ENCODE results near the gene SND1.

GRCh38 chr7:127667017-127667670 lies 15.2 kb downstream of the SND1 start:
- no peak for TF ChIP-seq POLR2A (IDR thresholded peaks at IDR 0.05)
- no peak for TF ChIP-seq CTCF (IDR thresholded peaks at IDR 0.05)

All from esophagus squamous epithelium (tissue), 4 donors.